HEK293 (cell line): ENCODE data around the gene AGMAT.

Experiments used
- CTCF ChIA-PET: fragments of 350-600 bp; formaldehyde crosslinking; extraction: SDS; loops from one replicate; lab custom pipeline; 2021; ENCODE audit warnings: antibody characterized with exemption; lab: Yijun Ruan, JAX
- POLR2A ChIA-PET: fragments of 300-600 bp; formaldehyde crosslinking; extraction: SDS; loops from one replicate; lab custom pipeline; 2020; ENCODE audit warnings: antibody characterized with exemption, inconsistent platforms; lab: Yijun Ruan, JAX
- H3K27ac ChIP-seq: fragments of 200-500 bp; sonication (Bioruptor generic); 2 replicates; pipeline ENCODE4 v1.5.1; 2014; ENCODE audit warnings: low read depth, low read length, control low read depth, inconsistent platforms; ENCODE audit errors: extremely low read depth
- H3K36me3 ChIP-seq, 2 experiments: fragments of 200-500 bp in 1 of 2; sonication (Bioruptor generic) in 1 of 2; 1 replicate in 1 of 2; 2 replicates in 1 of 2; pipeline ENCODE4 v1.5.1; 2014 to 2017; ENCODE audit warnings: inconsistent platforms in 2 of 2, low read length in 2 of 2; ENCODE audit not compliant: control insufficient read depth in 2 of 2, insufficient read depth in 1 of 2
- H3K4me1 ChIP-seq: fragments of 200-500 bp; sonication (Bioruptor generic); 2 replicates; pipeline ENCODE4 v1.5.1; 2014; ENCODE audit warnings: mild to moderate bottlenecking, low read length, inconsistent platforms; ENCODE audit not compliant: control insufficient read depth, insufficient read depth
- H3K4me3 ChIP-seq: 2 replicates; pipeline ENCODE4 v1.5.1; 2011; ENCODE audit warnings: low read depth, mild to moderate bottlenecking, control low read depth, low read length, moderate library complexity
- H3K9me3 ChIP-seq: fragments of 200-500 bp; sonication (Bioruptor generic); 2 replicates; pipeline ENCODE4 v1.5.1; 2014; ENCODE audit warnings: low read depth, low read length, inconsistent platforms; ENCODE audit not compliant: control insufficient read depth, insufficient read depth
- EGR2 ChIP-seq: fragments of 450-650 bp; formaldehyde crosslinking; IDR thresholded peaks from 2 replicates; pipeline ENCODE4 v1.5.1; 2016; ENCODE audit warnings: low read depth, missing biosample characterization, missing genetic modification characterization
- KLF9 ChIP-seq: fragments of 450-650 bp; formaldehyde crosslinking; IDR thresholded peaks from 2 replicates; pipeline ENCODE4 v1.5.1; 2016; ENCODE audit warnings: missing biosample characterization, missing genetic modification characterization, low read depth
- SP7 ChIP-seq: fragments of 450-650 bp; formaldehyde crosslinking; IDR thresholded peaks from 2 replicates; pipeline ENCODE4 v1.5.1; 2016; ENCODE audit warnings: missing biosample characterization, missing genetic modification characterization
- ZBTB7A ChIP-seq: fragments of 450-650 bp; formaldehyde crosslinking; IDR thresholded peaks from 2 replicates; pipeline ENCODE4 v1.5.1; 2016; ENCODE audit warnings: low read depth, missing biosample characterization, missing genetic modification characterization
- ZFP3 ChIP-seq: fragments of 450-650 bp; formaldehyde crosslinking; IDR thresholded peaks from 2 replicates; pipeline ENCODE4 v1.5.1; 2016; ENCODE audit warnings: low read depth, missing biosample characterization, missing genetic modification characterization
- ZNF184 ChIP-seq: fragments of 450-650 bp; IDR thresholded peaks from 2 replicates; pipeline ENCODE4 v1.5.1; 2018; ENCODE audit warnings: missing biosample characterization, mild to moderate bottlenecking, missing genetic modification characterization
- ZNF221 ChIP-seq: fragments of 450-650 bp; formaldehyde crosslinking; IDR thresholded peaks from 2 replicates; pipeline ENCODE4 v1.5.1; 2017; ENCODE audit warnings: missing biosample characterization, missing genetic modification characterization, borderline replicate concordance
- ZNF292 ChIP-seq: fragments of 450-650 bp; formaldehyde crosslinking; IDR thresholded peaks from 2 replicates; pipeline ENCODE4 v1.5.1; 2016; ENCODE audit warnings: low read depth, missing biosample characterization, missing genetic modification characterization, borderline replicate concordance
- ZNF302 ChIP-seq: fragments of 450-650 bp; formaldehyde crosslinking; IDR thresholded peaks from 2 replicates; pipeline ENCODE4 v1.5.1; 2016; ENCODE audit warnings: missing biosample characterization, missing genetic modification characterization, low read depth
- ZNF311 ChIP-seq: fragments of 450-650 bp; formaldehyde crosslinking; IDR thresholded peaks from 2 replicates; pipeline ENCODE4 v1.5.1; 2017; ENCODE audit warnings: missing biosample characterization, missing genetic modification characterization, borderline replicate concordance
- ZNF341 ChIP-seq: fragments of 450-650 bp; formaldehyde crosslinking; IDR thresholded peaks from 2 replicates; pipeline ENCODE4; 2016; ENCODE audit warnings: low read depth, missing biosample characterization, missing genetic modification characterization
- ZNF558 ChIP-seq: fragments of 450-650 bp; formaldehyde crosslinking; IDR thresholded peaks from 2 replicates; pipeline ENCODE4 v1.5.1; 2016; ENCODE audit warnings: missing biosample characterization, missing genetic modification characterization
- ZNF654 ChIP-seq: fragments of 450-650 bp; formaldehyde crosslinking; IDR thresholded peaks from 2 replicates; pipeline ENCODE4 v1.5.1; 2016; ENCODE audit warnings: low read depth, missing biosample characterization, missing genetic modification characterization
- ZNF785 ChIP-seq: fragments of 450-650 bp; formaldehyde crosslinking; IDR thresholded peaks from 2 replicates; pipeline ENCODE4 v1.5.1; 2016; ENCODE audit warnings: missing biosample characterization, missing genetic modification characterization
- ZNF830 ChIP-seq: fragments of 450-650 bp; IDR thresholded peaks from 2 replicates; pipeline ENCODE4 v1.5.0; 2018; ENCODE audit warnings: missing biosample characterization, missing genetic modification characterization, low read depth, mild to moderate bottlenecking, moderate library complexity
- TF ChIP-seq, protein P1 (sequence below): fragments of 450-650 bp; formaldehyde crosslinking; IDR thresholded peaks from 2 replicates; pipeline ENCODE4 v1.5.1; 2016; ENCODE audit warnings: missing biosample characterization, missing genetic modification characterization
- TF ChIP-seq, protein P2 (sequence below): fragments of 450-650 bp; formaldehyde crosslinking; IDR thresholded peaks from 2 replicates; pipeline ENCODE4 v1.5.1; 2016; ENCODE audit warnings: missing biosample characterization, missing genetic modification characterization
- TF ChIP-seq, protein P3 (sequence below): fragments of 450-650 bp; formaldehyde crosslinking; IDR thresholded peaks from 2 replicates; pipeline ENCODE4 v1.5.1; 2017; ENCODE audit warnings: missing biosample characterization, missing genetic modification characterization

AGMAT gene

DNA sequence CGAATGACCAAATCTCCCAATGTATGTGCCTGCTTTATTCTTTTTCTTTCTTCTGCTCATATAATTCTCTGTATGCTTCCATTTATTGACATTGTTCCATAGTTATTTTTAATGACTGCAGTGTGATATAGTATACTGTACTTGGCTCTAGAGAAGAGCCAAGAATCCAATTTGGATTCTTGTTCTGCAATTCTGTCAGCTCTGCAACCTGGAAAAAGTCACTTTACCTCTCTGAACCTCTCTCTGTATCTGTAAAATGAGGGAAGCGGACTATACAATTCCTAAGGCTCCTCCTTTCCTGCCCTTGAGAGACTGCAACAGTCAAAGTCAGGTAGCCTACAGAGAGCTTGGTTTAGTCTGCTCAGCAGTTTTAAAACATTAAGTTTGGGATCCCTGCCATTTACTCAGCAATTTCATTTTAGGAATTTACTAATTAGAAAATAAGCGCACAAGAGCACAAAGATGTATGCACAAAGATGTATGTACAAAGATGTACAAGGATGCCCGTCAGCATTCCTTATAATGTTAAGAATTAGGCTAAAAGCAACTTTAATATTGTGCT lies 43.5 kb downstream of the AGMAT start (continued):
- TF ChIP-seq ZFP3 (tag by site-specific recombination) = no peak
- no peak for TF ChIP-seq KLF9
- TF ChIP-seq ZNF785 (tag by site-specific recombination) = no peak
- TF ChIP-seq, protein P1, sequence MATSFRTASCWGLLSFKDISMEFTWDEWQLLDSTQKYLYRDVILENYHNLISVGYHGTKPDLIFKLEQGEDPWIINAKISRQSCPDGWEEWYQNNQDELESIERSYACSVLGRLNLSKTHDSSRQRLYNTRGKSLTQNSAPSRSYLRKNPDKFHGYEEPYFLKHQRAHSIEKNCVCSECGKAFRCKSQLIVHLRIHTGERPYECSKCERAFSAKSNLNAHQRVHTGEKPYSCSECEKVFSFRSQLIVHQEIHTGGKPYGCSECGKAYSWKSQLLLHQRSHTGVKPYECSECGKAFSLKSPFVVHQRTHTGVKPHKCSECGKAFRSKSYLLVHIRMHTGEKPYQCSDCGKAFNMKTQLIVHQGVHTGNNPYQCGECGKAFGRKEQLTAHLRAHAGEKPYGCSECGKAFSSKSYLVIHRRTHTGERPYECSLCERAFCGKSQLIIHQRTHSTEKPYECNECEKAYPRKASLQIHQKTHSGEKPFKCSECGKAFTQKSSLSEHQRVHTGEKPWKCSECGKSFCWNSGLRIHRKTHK (tag by site-specific recombination) = no peak
- TF ChIP-seq ZNF558 (tag by site-specific recombination) = no peak
- TF ChIP-seq, all 188 proteins: peak for 0

DNA sequence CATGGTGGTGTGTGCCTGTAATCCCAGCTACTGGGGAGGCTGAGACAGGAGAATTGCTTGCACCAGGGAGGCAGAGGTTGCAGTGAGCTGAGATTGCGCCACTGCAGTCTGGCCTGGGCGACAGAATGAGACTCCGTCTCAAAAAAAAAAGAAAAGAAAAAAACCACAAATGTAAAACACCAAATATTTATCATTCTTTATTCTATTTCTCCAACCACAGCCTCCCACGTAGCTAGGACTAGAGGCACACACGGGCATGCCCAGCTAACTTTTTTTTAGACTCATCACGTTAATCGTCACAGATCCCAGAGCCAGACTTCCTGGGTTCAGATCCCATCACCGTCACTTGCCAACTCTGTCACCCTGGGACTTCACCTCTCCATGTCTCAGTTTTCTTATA lies 44.7 kb downstream of the AGMAT start:
- ChIA-PET POLR2A (no interaction called here), CTCF (no interaction called here)
- H3K4me1 ChIP-seq = no peaks in the 10 kb centered on the region; the same call in 1 of the 2 replicates
- no peak overlapping the region for H3K4me3 ChIP-seq
- TF ChIP-seq ZNF654 (tag by site-specific recombination) = no peak
- no peak for TF ChIP-seq ZNF302 (tag by site-specific recombination)
- TF ChIP-seq ZNF311 (tag by site-specific recombination) = no peak
- TF ChIP-seq ZNF221 = no peak
- no peak for TF ChIP-seq ZNF830
- no peak for TF ChIP-seq ZNF341 (tag by site-specific recombination)
- TF ChIP-seq EGR2 (tag by site-specific recombination) = no peak
- no peak for TF ChIP-seq ZNF292 (tag by site-specific recombination)
- TF ChIP-seq, protein P2, sequence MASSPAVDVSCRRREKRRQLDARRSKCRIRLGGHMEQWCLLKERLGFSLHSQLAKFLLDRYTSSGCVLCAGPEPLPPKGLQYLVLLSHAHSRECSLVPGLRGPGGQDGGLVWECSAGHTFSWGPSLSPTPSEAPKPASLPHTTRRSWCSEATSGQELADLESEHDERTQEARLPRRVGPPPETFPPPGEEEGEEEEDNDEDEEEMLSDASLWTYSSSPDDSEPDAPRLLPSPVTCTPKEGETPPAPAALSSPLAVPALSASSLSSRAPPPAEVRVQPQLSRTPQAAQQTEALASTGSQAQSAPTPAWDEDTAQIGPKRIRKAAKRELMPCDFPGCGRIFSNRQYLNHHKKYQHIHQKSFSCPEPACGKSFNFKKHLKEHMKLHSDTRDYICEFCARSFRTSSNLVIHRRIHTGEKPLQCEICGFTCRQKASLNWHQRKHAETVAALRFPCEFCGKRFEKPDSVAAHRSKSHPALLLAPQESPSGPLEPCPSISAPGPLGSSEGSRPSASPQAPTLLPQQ (tag by site-specific recombination) = no peak
- no peak for TF ChIP-seq ZBTB7A
- H3K9me3 ChIP-seq = no peaks in the 10 kb centered on the region
- H3K27ac ChIP-seq = no peak overlapping the region
- peaks cover 20 to 94% of the 10 kb centered on the region in 2 experiments for H3K36me3 ChIP-seq

DNA sequence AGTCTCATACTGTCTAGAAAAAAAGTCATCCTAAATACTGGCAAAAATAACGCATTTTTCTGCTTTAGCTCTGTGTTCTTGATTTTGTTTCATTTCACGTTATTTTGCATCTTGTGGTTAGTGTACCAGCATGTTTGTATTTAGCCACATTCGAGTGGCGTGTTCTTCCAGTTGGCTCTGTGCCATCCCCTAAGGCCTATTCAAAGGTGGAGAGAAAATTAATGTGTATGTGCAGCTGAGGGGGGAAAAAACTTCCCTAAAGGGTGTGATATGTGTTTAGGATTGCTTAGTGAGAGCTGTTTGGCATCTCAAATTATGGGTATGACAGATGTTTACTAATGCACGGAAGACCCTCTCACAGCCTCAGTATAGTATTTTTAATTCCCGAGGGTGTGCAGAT lies 46.1 kb downstream of the AGMAT start:
- Histone ChIP-seq H3K36me3 (peaks cover 19 to 91% of the 10 kb centered on the region in 2 experiments; a peak in 2 of 3 replicates), H3K9me3 (no peaks in the 10 kb centered on the region), H3K4me3 (no peak overlapping the region), H3K4me1 (no peaks in the 10 kb centered on the region; the same call in 1 of the 2 replicates), H3K27ac (no peak overlapping the region)
- TF ChIP-seq, protein P3, sequence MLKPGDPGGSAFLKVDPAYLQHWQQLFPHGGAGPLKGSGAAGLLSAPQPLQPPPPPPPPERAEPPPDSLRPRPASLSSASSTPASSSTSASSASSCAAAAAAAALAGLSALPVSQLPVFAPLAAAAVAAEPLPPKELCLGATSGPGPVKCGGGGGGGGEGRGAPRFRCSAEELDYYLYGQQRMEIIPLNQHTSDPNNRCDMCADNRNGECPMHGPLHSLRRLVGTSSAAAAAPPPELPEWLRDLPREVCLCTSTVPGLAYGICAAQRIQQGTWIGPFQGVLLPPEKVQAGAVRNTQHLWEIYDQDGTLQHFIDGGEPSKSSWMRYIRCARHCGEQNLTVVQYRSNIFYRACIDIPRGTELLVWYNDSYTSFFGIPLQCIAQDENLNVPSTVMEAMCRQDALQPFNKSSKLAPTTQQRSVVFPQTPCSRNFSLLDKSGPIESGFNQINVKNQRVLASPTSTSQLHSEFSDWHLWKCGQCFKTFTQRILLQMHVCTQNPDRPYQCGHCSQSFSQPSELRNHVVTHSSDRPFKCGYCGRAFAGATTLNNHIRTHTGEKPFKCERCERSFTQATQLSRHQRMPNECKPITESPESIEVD = 0 out of 2 replicates have a peak, but pooled peaks have one; percentile 33
- TF ChIP-seq ZNF184 (no peak), SP7 (peak; percentile 40; the same call in 1 of the 2 replicates)
- POLR2A ChIA-PET = no interaction called here
- CTCF ChIA-PET = interaction anchor here (0.7 kb wide), 1 partner anchor 287 kb away, joined by 3 read pairs; no protein-coding TSS in a partner anchor
